Ramos (cell line): Measurements from ENCODE around the gene CES1.
"Not testable (repeated sequence)": the region's sequence is repeated elsewhere in the genome, so short reads cannot be mapped to it uniquely, and the experiment has no call there.

ENCODE experiments used
- in situ Hi-C: fragments of 300-500 bp; cut with MboI; formaldehyde crosslinking; loops from one replicate; pipeline ENCODE4 v1.14.3; 2022; ENCODE audit warnings: low sequenced_read_pairs; ENCODE audit not compliant: unreplicated experiment

CES1 gene

DNA sequence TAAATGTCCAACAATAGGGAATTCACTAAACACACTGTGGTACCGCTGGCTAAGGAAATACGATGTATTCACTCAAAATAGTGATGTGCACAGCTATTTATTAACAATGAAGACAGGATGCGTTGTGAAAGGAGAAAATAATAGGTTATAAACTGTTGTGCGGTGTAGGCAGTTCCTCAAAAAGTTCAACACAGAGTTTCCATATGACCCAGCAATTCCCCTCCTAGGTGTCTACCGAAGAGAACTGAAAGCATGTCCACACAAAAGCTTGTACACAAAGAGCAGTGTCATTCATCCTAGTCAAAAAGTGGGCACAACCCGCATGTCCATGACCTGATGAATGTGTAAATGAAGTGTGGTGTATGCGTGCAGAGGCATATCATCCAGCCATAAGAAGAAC, 1.2 kb upstream of the CES1 start:
- in situ Hi-C loops, result no loop called here

GRCh38 chr16:55832425-55832772, 497 bp downstream of the CES1 start:
- in situ Hi-C loops, result no loop called here

DNA sequence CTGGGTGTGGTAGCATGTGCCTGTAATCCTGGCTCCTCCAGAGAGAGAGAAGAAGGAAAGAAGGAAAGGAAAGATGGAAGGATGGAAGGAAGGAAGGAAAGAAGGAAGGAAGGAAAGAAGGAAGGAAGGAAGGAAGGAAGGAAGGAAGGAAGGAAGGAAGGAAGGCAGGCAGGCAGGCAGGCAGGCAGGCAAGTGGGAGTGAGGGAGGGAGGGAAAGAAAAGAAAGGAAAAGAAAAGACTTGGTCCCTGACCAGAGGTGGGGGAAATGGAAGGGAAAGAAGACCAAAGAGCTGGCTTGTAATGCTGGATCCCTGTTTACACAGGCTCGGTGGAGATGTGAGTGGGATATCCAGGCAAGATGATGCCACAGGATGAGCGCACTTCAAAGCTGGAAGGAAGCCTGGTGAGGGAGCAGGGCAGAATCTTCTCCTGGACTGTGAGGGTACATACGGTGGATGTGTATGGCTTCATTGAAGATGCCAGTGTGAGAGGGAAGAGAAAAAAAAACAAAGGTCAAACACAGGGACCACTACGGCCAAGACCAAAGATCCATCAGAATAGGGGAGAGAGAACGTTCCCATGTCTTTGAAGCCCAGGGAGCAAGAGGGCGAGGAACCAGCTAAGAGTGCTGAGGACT, 2.1 kb downstream of the CES1 start:
- in situ Hi-C loops, result no loop called here

DNA sequence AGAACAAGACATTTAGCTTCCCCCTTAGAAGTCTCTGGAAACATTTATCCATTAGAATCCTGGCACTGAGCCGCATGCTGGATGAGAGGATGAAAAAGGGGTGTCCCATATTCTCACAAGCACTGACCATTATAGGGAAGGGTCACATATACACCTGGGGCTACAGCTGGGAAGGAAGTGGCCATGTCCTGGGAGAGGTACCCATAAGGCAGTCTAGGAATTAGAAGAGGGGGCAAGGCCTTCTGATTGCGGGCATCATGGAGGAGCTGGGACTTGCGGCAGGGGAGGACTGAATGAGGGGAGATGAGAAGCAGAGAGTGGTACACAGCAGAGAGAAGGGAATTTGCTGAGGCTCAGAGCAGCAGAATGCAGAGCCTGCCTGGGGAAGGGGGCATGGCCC, 3.7 kb downstream of the CES1 start:
- in situ Hi-C loops, result loop anchor here (10.0 kb wide), 1 partner anchor 64 kb away; no protein-coding TSS in a partner anchor

GRCh38 chr16:55828680-55829079, 4.2 kb downstream of the CES1 start:
- in situ Hi-C loops, result loop anchor here (10.0 kb wide), 1 partner anchor 64 kb away; no protein-coding TSS in a partner anchor

GRCh38 chr16:55825115-55825728, 7.7 kb downstream of the CES1 start:
- in situ Hi-C loops, result loop anchor here (10.0 kb wide), 1 partner anchor 60 kb away; no protein-coding TSS in a partner anchor

GRCh38 chr16:55824473-55825000, 8.4 kb downstream of the CES1 start:
- in situ Hi-C loops, result loop anchor here (10.0 kb wide), 1 partner anchor 60 kb away; no protein-coding TSS in a partner anchor

DNA sequence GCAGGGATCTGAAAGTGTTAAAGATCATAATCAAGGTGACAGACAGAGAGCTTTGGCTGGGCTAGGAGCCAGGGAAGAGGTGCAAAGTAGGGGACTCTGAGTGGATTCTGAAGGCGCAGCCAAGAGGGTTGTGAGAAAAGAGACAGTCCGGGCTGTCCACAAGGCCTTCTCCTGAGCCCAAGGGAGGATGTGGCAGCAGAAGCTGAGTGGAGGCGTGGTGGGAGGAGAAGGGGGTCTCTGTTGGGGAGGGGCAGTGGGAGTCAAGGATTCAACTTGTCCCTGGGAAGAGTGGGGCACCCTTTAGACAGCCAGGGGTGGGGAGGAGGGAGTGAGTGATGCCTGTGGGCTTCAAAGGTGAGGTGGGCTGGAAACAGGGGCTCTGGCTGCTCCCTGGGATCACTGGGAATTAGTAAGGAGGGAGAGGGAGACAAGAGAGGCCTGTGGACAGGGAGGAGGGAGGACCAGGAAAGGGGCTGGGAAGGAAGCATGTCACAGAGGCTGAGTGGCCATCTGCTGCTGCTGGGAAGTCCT, 10.6 kb downstream of the CES1 start:
- in situ Hi-C loops, result loop anchor here (10.0 kb wide), 1 partner anchor 58 kb away; no protein-coding TSS in a partner anchor

DNA sequence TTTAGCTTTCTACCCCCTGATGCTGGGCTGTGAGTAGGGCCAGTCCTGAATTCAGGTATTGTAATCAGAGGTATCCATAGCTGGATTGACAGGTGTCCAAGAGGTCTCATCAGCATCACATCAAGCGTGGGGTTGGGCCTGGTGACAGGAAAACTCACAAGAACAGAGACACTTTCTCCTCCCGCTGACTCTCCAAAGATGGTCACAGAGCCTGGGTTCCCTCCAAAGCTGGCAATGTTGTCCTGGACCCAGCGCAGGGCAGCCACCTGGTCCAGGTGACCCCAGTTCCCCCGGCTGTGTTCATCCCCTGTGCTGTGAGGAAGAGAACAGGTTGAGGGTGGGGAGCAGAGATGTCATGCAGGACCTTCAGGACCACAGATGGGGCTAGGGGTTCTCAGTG, 11.7 kb downstream of the CES1 start:
- in situ Hi-C loops, result loop anchor here (10.0 kb wide), 1 partner anchor 56 kb away; no protein-coding TSS in a partner anchor

GRCh38 chr16:55820615-55821014, 12.3 kb downstream of the CES1 start:
- in situ Hi-C loops, result loop anchor here (10.0 kb wide), 1 partner anchor 56 kb away; no protein-coding TSS in a partner anchor

DNA sequence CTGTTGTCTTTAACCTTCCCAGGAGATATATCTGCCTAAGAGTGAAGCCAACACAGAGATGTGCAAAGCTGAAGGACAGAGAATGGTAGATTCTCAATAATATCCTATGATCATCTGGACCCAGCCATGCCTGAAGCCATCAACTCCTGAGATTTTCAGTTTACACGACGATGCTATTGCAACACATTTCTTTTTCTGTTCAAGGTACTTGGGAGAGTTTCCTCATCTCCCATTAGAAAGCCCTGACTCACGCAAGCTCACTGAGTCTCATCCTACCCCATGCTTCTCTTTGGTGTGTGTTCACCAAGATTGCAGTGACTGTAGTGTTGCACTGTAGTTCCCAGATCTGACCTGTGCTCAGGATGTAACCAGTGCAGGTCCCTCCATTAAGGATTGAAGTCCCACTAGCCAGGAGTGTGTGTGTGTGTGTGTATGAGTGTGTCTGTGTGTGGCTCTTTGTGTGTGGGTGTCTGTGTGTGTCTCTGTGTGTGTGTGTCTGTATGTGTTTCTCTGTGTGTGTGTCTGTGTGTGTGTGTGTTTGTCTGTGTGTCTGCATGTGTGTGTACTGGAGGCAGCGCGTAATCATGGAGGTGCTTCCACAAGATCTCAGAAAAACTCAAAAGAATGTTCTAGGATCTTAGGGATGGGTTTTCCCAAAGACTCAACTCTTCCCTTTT, 15.5 kb downstream of the CES1 start:
- in situ Hi-C loops, result no loop called here

DNA sequence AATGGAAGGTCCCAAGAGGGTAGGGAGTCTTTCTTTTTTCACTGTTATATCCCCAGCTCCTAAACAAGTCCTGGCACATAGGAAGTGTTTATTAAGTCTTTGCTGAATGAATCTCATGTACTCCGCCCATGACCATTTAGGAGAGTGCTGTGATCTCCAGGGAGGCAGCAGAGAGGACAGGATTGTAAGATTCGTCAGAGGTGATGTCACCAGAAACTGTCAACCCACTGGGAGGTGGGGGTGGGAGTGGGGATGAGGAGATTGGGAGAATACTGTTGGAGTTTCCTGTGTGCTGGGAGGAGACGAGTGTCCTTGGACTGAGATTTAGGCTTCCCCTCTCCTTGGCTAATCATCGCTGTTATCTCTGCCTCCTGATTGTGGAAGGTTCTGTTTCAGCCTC, 16.7 kb downstream of the CES1 start:
- in situ Hi-C loops, result not testable (repeated sequence)

GRCh38 chr16:55815320-55815719, 17.6 kb downstream of the CES1 start:
- in situ Hi-C loops, result no loop called here

GRCh38 chr16:55814174-55814573, 18.7 kb downstream of the CES1 start:
- in situ Hi-C loops, result not testable (repeated sequence)

GRCh38 chr16:55813730-55814129, 19.2 kb downstream of the CES1 start:
- in situ Hi-C loops, result not testable (repeated sequence)

- in situ Hi-C loops, result no loop called here
Measured at GRCh38 chr16:55812951-55813350, 19.9 kb downstream of the CES1 start.

DNA sequence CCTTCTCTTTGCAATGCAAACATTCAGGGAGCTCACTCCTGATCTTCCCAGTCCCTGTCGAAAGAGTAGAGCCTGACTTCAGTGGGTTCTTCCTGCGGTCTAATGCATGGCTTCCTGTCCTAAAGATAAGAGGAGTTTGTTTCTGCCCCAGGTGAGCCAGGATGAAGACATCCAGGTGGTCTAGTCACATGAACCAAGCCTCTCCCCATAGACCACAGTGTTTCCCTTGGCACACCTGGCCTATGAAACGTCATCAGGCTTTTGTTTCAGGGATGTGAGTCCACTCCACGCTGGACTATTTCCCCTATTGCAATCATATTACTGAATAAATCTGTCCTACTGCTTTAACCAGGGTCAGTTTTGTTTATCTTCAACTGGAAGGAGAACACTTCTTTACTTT, 21.1 kb downstream of the CES1 start:
- in situ Hi-C loops, result no loop called here

GRCh38 chr16:55810451-55810961, 22.4 kb downstream of the CES1 start:
- in situ Hi-C loops, result no loop called here

DNA sequence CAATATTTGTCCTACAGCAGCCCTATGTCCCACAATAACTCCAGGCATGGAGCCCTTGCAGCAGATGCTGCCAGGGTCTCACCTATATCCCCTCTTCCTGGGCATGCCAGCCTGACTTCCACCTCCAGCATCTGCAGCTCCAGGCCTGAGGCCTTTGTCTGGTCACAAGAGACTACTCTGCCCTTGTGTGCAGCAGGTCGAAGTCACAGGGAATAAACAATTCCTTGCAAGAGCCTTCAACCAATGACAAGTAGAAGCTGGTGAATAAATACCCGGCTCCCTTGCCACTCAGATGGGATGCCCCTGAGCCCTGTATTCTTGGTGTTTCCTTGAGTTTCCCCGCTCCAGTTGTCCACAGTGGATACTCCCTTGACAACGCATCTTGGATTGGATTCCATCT, 23.0 kb downstream of the CES1 start:
- in situ Hi-C loops, result no loop called here

DNA sequence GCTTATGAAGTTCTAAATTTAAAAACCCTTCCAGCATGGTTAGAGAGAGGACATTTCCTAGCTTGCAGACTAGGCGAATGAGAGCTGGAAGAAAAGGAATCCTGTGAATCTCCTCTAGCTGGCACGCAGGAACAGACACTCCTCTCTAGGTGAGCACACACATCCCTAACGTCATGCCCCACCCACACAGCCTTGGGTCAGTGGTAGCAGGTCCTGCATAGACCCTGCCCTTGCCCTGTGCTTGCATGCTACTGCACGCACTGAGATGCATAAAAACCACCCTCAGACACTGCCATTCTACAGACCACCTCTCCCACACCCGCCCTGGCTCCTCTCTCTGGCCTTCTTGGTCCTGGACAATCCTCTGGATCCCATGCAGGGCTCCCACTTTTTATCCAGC, 23.5 kb downstream of the CES1 start:
- in situ Hi-C loops, result no loop called here

DNA sequence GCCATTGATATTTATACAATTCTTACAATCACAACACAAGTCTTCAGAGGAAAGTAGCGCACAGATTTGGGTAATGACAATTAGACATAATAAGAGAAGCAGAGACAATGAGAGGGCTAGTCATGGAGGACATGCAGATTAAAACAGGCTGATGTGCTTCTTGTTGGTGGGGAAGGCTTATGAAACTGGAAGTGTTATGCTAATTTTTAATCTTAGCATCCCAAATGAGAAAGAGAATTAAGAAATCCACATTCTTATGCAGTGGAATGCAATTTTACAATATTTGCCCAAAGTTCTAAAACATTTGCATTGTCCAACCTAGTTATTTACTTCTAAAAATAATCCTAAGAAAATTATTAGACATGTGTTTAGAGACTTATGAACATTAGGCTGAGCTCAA, 24.6 kb downstream of the CES1 start:
- in situ Hi-C loops, result not testable (repeated sequence)
